Measurements from ENCODE around the gene ETS1.

The ETS1 gene

DNA sequence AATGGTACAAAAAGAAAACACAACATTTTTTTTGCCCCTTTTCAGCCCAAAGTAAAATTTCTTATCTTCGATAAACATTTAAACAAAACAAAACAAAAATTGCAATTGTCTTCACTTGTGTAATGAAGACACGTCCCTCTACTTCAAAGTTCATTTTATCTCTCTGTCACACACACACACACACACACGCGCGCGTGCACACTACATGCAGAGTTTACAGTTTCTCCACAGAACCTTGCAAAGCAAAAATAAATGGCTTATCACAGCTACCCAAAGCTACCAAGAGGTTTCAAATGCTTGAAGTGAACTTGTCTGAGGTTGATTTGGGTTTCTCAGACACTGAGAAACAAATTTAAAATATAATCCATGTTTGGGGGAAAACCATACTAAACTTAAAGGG lies 72.3 kb downstream of the ETS1 start:
- H3K36me3 ChIP-seq (replicated peaks; ENCODE audit: insufficient read depth, low read length): no peaks in the 10 kb centered on the region
- no peak overlapping the region for H3K9ac ChIP-seq (ENCODE audit: low read length)

DNA sequence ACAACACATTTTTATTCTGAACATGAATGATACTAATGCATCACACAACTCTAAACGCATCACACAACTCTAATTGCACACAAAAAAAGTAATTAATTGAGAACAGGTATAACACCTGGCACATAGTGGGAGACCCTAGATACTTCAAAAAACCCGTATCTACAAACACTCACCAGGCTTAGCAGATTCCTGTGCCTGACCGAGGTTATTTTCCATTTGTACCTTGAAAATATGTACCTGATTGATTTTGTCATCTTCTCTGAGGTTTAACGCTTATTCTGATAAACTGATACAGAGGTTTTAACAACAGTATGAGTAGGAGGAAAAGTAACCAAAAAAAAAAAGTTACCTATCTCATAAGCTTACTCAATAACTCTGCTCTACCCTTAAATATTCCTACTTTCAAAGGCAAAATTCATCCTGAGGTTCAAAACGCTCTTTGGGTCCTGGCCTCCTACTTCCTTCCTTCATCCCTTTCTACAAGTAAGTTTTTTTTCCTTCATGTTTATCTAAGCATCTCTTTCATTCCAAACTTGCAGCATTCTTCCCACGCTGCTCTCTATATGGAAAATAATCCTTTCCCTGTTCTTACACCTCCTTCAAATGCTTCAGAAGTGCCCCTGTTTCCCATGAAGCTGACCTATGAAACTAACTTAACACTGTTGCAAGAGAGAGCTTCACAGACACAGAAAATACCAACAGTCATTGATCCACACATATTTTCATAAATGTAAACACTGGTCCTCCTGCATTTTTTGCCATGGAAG lies 73.3 kb downstream of the ETS1 start:
- no peak for TF ChIP-seq EZH2 (optimal IDR thresholded peaks at IDR 0.05; ENCODE audit: low read depth, low read length)
- TF ChIP-seq, protein P1, sequence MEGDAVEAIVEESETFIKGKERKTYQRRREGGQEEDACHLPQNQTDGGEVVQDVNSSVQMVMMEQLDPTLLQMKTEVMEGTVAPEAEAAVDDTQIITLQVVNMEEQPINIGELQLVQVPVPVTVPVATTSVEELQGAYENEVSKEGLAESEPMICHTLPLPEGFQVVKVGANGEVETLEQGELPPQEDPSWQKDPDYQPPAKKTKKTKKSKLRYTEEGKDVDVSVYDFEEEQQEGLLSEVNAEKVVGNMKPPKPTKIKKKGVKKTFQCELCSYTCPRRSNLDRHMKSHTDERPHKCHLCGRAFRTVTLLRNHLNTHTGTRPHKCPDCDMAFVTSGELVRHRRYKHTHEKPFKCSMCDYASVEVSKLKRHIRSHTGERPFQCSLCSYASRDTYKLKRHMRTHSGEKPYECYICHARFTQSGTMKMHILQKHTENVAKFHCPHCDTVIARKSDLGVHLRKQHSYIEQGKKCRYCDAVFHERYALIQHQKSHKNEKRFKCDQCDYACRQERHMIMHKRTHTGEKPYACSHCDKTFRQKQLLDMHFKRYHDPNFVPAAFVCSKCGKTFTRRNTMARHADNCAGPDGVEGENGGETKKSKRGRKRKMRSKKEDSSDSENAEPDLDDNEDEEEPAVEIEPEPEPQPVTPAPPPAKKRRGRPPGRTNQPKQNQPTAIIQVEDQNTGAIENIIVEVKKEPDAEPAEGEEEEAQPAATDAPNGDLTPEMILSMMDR (IDR thresholded peaks at IDR 0.05; ENCODE audit: low read length): no peak
- TF ChIP-seq EZH2phosphoT487 (IDR thresholded peaks at IDR 0.05; ENCODE audit: low read length): no peak
- no peaks in the 10 kb centered on the region for H4K20me1 ChIP-seq (ENCODE audit: insufficient read depth, low read length)
- no peak overlapping the region for H3K27ac ChIP-seq (ENCODE audit: low read length)

More for the DNA sequence above, 72.3 kb downstream of the ETS1 start:
- Histone ChIP-seq H2AFZ (ENCODE audit: low read length) (no peak overlapping the region), H3K4me2 (ENCODE audit: low read depth, low read length) (no peak overlapping the region), H3F3A (ENCODE audit: insufficient read depth, low read length) (no peaks in the 10 kb centered on the region), H3K4me3 (ENCODE audit: low read length) (no peak overlapping the region), H4K20me1 (ENCODE audit: insufficient read depth, low read length) (no peaks in the 10 kb centered on the region), H3K79me2 (ENCODE audit: low read length) (peaks cover 100% of the 10 kb centered on the region), H3K9me3 (replicated peaks; ENCODE audit: insufficient read depth, low read length) (no peaks in the 10 kb centered on the region), H3K27me3 (replicated peaks; ENCODE audit: insufficient read depth, low read length) (no peaks in the 10 kb centered on the region), H3K27ac (ENCODE audit: low read length) (no peak overlapping the region), H3K9me2 (replicated peaks; ENCODE audit: insufficient read depth, low read length) (no peaks in the 10 kb centered on the region), H3K4me1 (ENCODE audit: low read length) (peaks cover under 1% of the 10 kb centered on the region; the same call in 1 of the 2 replicates)
- TF ChIP-seq EZH2phosphoT487 (IDR thresholded peaks at IDR 0.05; ENCODE audit: low read length) (no peak), EZH2 (optimal IDR thresholded peaks at IDR 0.05; ENCODE audit: low read depth, low read length) (no peak)
- TF ChIP-seq, protein P1 (IDR thresholded peaks at IDR 0.05; ENCODE audit: low read length): no peak
- DNase-seq: no peak

DNA sequence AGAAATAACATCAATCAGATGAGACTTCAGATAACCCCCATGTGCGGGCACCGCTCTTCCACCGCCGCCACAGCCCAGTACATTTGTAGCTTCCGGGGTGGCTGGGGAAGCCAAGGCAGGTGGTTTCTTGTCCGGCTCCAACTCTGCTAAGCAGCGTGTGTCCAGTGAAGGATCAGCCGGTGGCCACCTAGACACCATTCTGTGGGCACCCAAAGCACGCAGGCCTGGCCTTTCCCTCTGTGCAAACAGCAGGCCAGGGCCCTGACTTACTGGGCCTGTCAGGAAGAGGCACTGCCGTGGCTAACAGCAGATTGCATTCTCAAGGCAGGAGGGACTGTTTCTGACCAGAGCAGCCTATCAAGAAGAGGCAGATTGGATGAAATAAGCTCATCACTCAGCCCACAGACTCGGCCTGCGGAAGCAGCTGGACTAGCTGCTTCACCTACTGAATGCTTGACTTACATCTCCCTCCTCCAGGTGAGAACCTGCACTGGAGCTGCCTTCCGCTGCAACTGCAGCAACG lies 74.8 kb downstream of the ETS1 start:
- no peak overlapping the region for H3K4me2 ChIP-seq (ENCODE audit: low read depth, low read length)
- no peak overlapping the region for H2AFZ ChIP-seq (ENCODE audit: low read length)
- no peaks in the 10 kb centered on the region for H3K4me1 ChIP-seq (ENCODE audit: low read length)
- no peaks in the 10 kb centered on the region for H3K9me2 ChIP-seq (replicated peaks; ENCODE audit: insufficient read depth, low read length)
- no peak overlapping the region for H3K4me3 ChIP-seq (ENCODE audit: low read length)
- H3K36me3 ChIP-seq (replicated peaks; ENCODE audit: insufficient read depth, low read length): no peaks in the 10 kb centered on the region
- no peak overlapping the region for H3K9ac ChIP-seq (ENCODE audit: low read length)
- no peak for DNase-seq
- TF ChIP-seq EZH2phosphoT487 (IDR thresholded peaks at IDR 0.05; ENCODE audit: low read length) (no peak), EZH2 (optimal IDR thresholded peaks at IDR 0.05; ENCODE audit: low read depth, low read length) (no peak)
- TF ChIP-seq, protein P1 (IDR thresholded peaks at IDR 0.05; ENCODE audit: low read length): no peak
- no peak overlapping the region for H3K27ac ChIP-seq (ENCODE audit: low read length)
- no peaks in the 10 kb centered on the region for H3K27me3 ChIP-seq (replicated peaks; ENCODE audit: insufficient read depth, low read length)
- H4K20me1 ChIP-seq (ENCODE audit: insufficient read depth, low read length): no peaks in the 10 kb centered on the region
- H3K79me2 ChIP-seq (ENCODE audit: low read length): peaks cover 100% of the 10 kb centered on the region
- H3K9me3 ChIP-seq (replicated peaks; ENCODE audit: insufficient read depth, low read length): no peaks in the 10 kb centered on the region
- no peaks in the 10 kb centered on the region for H3F3A ChIP-seq (ENCODE audit: insufficient read depth, low read length)

More for the DNA sequence above, 73.3 kb downstream of the ETS1 start:
- H3K4me3 ChIP-seq (ENCODE audit: low read length): no peak overlapping the region
- H3K36me3 ChIP-seq (replicated peaks; ENCODE audit: insufficient read depth, low read length): no peaks in the 10 kb centered on the region
- H3K79me2 ChIP-seq (ENCODE audit: low read length): peaks cover 100% of the 10 kb centered on the region
- DNase-seq: no peak
- no peak overlapping the region for H2AFZ ChIP-seq (ENCODE audit: low read length)
- H3F3A ChIP-seq (ENCODE audit: insufficient read depth, low read length): no peaks in the 10 kb centered on the region
- H3K9me3 ChIP-seq (replicated peaks; ENCODE audit: insufficient read depth, low read length): no peaks in the 10 kb centered on the region
- no peaks in the 10 kb centered on the region for H3K4me1 ChIP-seq (ENCODE audit: low read length)
- H3K27me3 ChIP-seq (replicated peaks; ENCODE audit: insufficient read depth, low read length): no peaks in the 10 kb centered on the region
- H3K9me2 ChIP-seq (replicated peaks; ENCODE audit: insufficient read depth, low read length): no peaks in the 10 kb centered on the region
- H3K9ac ChIP-seq (ENCODE audit: low read length): no peak overlapping the region
- no peak overlapping the region for H3K4me2 ChIP-seq (ENCODE audit: low read depth, low read length)

All from MM.1S (cell line).